HEK293 (cell line): ENCODE results near the gene EYA3.

Experiments used
- CTCF ChIA-PET: fragments of 350-600 bp; formaldehyde crosslinking; extraction: SDS; loops from one replicate; lab custom pipeline; 2021; ENCODE audit warnings: antibody characterized with exemption; lab: Yijun Ruan, JAX
- POLR2A ChIA-PET: fragments of 300-600 bp; formaldehyde crosslinking; extraction: SDS; loops from one replicate; lab custom pipeline; 2020; ENCODE audit warnings: antibody characterized with exemption, inconsistent platforms; lab: Yijun Ruan, JAX
- H3K27ac ChIP-seq: fragments of 200-500 bp; sonication (Bioruptor generic); 2 replicates; pipeline ENCODE4 v1.5.1; 2014; ENCODE audit warnings: low read depth, low read length, control low read depth, inconsistent platforms; ENCODE audit errors: extremely low read depth
- H3K36me3 ChIP-seq, 2 experiments: fragments of 200-500 bp in 1 of 2; sonication (Bioruptor generic) in 1 of 2; 1 replicate in 1 of 2; 2 replicates in 1 of 2; pipeline ENCODE4 v1.5.1; 2014 to 2017; ENCODE audit warnings: inconsistent platforms in 2 of 2, low read length in 2 of 2; ENCODE audit not compliant: control insufficient read depth in 2 of 2, insufficient read depth in 1 of 2
- H3K4me1 ChIP-seq: fragments of 200-500 bp; sonication (Bioruptor generic); 2 replicates; pipeline ENCODE4 v1.5.1; 2014; ENCODE audit warnings: mild to moderate bottlenecking, low read length, inconsistent platforms; ENCODE audit not compliant: control insufficient read depth, insufficient read depth
- H3K4me3 ChIP-seq: 2 replicates; pipeline ENCODE4 v1.5.1; 2011; ENCODE audit warnings: low read depth, mild to moderate bottlenecking, control low read depth, low read length, moderate library complexity
- H3K9me3 ChIP-seq: fragments of 200-500 bp; sonication (Bioruptor generic); 2 replicates; pipeline ENCODE4 v1.5.1; 2014; ENCODE audit warnings: low read depth, low read length, inconsistent platforms; ENCODE audit not compliant: control insufficient read depth, insufficient read depth
- CTCF ChIP-seq: fragments of 450-650 bp; formaldehyde crosslinking; IDR thresholded peaks from 2 replicates; pipeline ENCODE4 v1.5.1; 2016; ENCODE audit warnings: missing biosample characterization, missing genetic modification characterization
- GLI2 ChIP-seq: fragments of 450-650 bp; formaldehyde crosslinking; IDR thresholded peaks from 2 replicates; pipeline ENCODE4; 2017; ENCODE audit warnings: missing biosample characterization, missing genetic modification characterization, low read depth, borderline replicate concordance
- HIC1 ChIP-seq: fragments of 450-650 bp; formaldehyde crosslinking; IDR thresholded peaks from 2 replicates; pipeline ENCODE4 v1.5.1; 2016; ENCODE audit warnings: missing biosample characterization, missing genetic modification characterization
- KLF10 ChIP-seq: fragments of 450-650 bp; IDR thresholded peaks from 2 replicates; pipeline ENCODE4 v1.5.1; 2018; ENCODE audit warnings: missing biosample characterization, mild to moderate bottlenecking, missing genetic modification characterization
- ZBTB21 ChIP-seq: fragments of 450-650 bp; formaldehyde crosslinking; IDR thresholded peaks from 2 replicates; pipeline ENCODE4 v1.5.1; 2017; ENCODE audit warnings: missing biosample characterization, missing genetic modification characterization
- ZFP3 ChIP-seq: fragments of 450-650 bp; formaldehyde crosslinking; IDR thresholded peaks from 2 replicates; pipeline ENCODE4 v1.5.1; 2016; ENCODE audit warnings: low read depth, missing biosample characterization, missing genetic modification characterization
- ZNF10 ChIP-seq: fragments of 450-650 bp; formaldehyde crosslinking; IDR thresholded peaks from 2 replicates; pipeline ENCODE4 v1.5.1; 2017; ENCODE audit warnings: missing biosample characterization, missing genetic modification characterization
- ZNF223 ChIP-seq: fragments of 450-650 bp; formaldehyde crosslinking; IDR thresholded peaks from 2 replicates; pipeline ENCODE4 v1.5.1; 2016; ENCODE audit warnings: missing biosample characterization, missing genetic modification characterization
- ZNF280D ChIP-seq: fragments of 450-650 bp; formaldehyde crosslinking; IDR thresholded peaks from 2 replicates; pipeline ENCODE4 v1.5.1; 2016; ENCODE audit warnings: missing biosample characterization, missing genetic modification characterization
- ZNF488 ChIP-seq: fragments of 450-650 bp; formaldehyde crosslinking; IDR thresholded peaks from 2 replicates; pipeline ENCODE4 v1.5.1; 2016; ENCODE audit warnings: missing biosample characterization, missing genetic modification characterization
- ZNF501 ChIP-seq: fragments of 450-650 bp; formaldehyde crosslinking; IDR thresholded peaks from 2 replicates; pipeline ENCODE4 v1.5.1; 2016; ENCODE audit warnings: missing biosample characterization, missing genetic modification characterization
- ZNF529 ChIP-seq: fragments of 450-650 bp; formaldehyde crosslinking; IDR thresholded peaks from 2 replicates; pipeline ENCODE4 v1.5.1; 2017; ENCODE audit warnings: missing genetic modification characterization, missing biosample characterization; ENCODE audit not compliant: insufficient replicate concordance
- ZNF701 ChIP-seq: fragments of 450-650 bp; formaldehyde crosslinking; IDR thresholded peaks from 2 replicates; pipeline ENCODE4 v1.5.1; 2016; ENCODE audit warnings: missing biosample characterization, missing genetic modification characterization
- ZSCAN18 ChIP-seq: fragments of 450-650 bp; formaldehyde crosslinking; IDR thresholded peaks from 2 replicates; pipeline ENCODE4 v1.5.1; 2016; ENCODE audit warnings: missing biosample characterization, missing genetic modification characterization

The EYA3 gene

GRCh38 chr1:27981145-27981544 is 107.3 kb downstream of the EYA3 start (continued):
- 0 out of 2 replicates have a peak, but pooled peaks have one; percentile 49 for TF ChIP-seq ZNF10

- TF ChIP-seq GLI2 (tag by site-specific recombination) (no peak), ZBTB21 (tag by site-specific recombination) (no peak), HIC1 (tag by site-specific recombination) (no peak), CTCF (no peak), KLF10 (tag by site-specific recombination) (no peak), ZNF223 (no peak), ZSCAN18 (tag by site-specific recombination) (no peak), ZNF488 (tag by site-specific recombination) (no peak), ZNF529 (tag by site-specific recombination) (no peak), ZNF701 (tag by site-specific recombination) (no peak), ZNF280D (tag by site-specific recombination) (no peak), ZFP3 (no peak), ZNF501 (no peak)
- Histone ChIP-seq H3K4me1 (no peaks in the 10 kb centered on the region), H3K4me3 (no peak overlapping the region), H3K9me3 (no peaks in the 10 kb centered on the region), H3K27ac (no peak overlapping the region), H3K36me3 (peaks cover 0 to 21% of the 10 kb centered on the region in 2 experiments; a peak in 1 of 3 replicates)
- ChIA-PET CTCF (interaction anchor here (0.5 to 5.9 kb wide), 20 partner anchors 9 to 1059 kb away, joined by 3 to 30 read pairs (median 4); partner anchors contain the start of gene XKR8), POLR2A (no interaction called here)
These were observed 108.1 kb downstream of the EYA3 start for GRCh38 chr1:27980216-27980845.
